ENCODE data around the gene WBP1. TPM values are rescaled to one million over a fixed set of nuclear protein-coding genes. Genes with fewer than 3 reads are reported as not detected.

Gene WBP1
- total RNA-seq, 1 experiment from 2014 or later: 66.0 TPM

GRCh38 chr2:74436111-74436805 lies 22.0 kb upstream of the WBP1 start:
- ATAC-seq: no peak
- POLR2A ChIA-PET: no interaction called here

GRCh38 chr2:74436848-74437695 lies 21.2 kb upstream of the WBP1 start:
- Mint-ChIP-seq H3K4me1 (peaks cover 30% of the 10 kb centered on the region), H3K9me3 (no peaks in the 10 kb centered on the region), H3K4me3 (peak overlapping the region; percentile 1), H3K27ac (peak overlapping the region; percentile 66), H3K27me3 (ENCODE audit: low read depth) (no peaks in the 10 kb centered on the region; the same call in 1 of the 2 replicates), H3K36me3 (peaks cover 21% of the 10 kb centered on the region)
- DNase-seq (ENCODE audit: low spot score) (no peak), ATAC-seq (no peak)
- no peak for TF ChIP-seq IRF1 (CRISPR knock-in tag; IDR thresholded peaks at IDR 0.05)
- peak; percentile 69 for TF ChIP-seq PRDM15 (CRISPR knock-in tag; IDR thresholded peaks at IDR 0.05)
- ChIA-PET CTCF (interaction anchor here (0.9 kb wide), 1 partner anchor 103 kb away, joined by 4 read pairs; no protein-coding TSS in a partner anchor), POLR2A (no interaction called here)

More at GRCh38 chr2:74436111-74436805, 22.0 kb upstream of the WBP1 start:
- no peak overlapping the region; the same call in 1 of the 2 replicates for H3K27ac Mint-ChIP-seq
- H3K4me1 Mint-ChIP-seq: peaks cover 30% of the 10 kb centered on the region
- no peak overlapping the region for H3K4me3 Mint-ChIP-seq
- peaks cover 29% of the 10 kb centered on the region for H3K36me3 Mint-ChIP-seq
- CTCF ChIA-PET: interaction anchor here (0.8 to 0.9 kb wide), 2 partner anchors 35 to 102 kb away, joined by 3 to 4 read pairs; no protein-coding TSS in a partner anchor
- H3K27me3 Mint-ChIP-seq (ENCODE audit: low read depth): no peaks in the 10 kb centered on the region; the same call in 1 of the 2 replicates
- TF ChIP-seq PRRX2 (CRISPR knock-in tag; IDR thresholded peaks at IDR 0.05) (no peak), ZNF138 (CRISPR knock-in tag; conservative IDR thresholded peaks at IDR 0.05) (no peak), ATF3 (CRISPR knock-in tag; conservative IDR thresholded peaks at IDR 0.05) (no peak), E2F4 (CRISPR knock-in tag; IDR thresholded peaks at IDR 0.05; ENCODE audit: borderline replicate concordance, low read depth) (no peak), NR3C1 (CRISPR knock-in tag; conservative IDR thresholded peaks at IDR 0.05; ENCODE audit: low read depth) (no peak), JUN (CRISPR knock-in tag; IDR thresholded peaks at IDR 0.05) (no peak), STAT6 (CRISPR knock-in tag; conservative IDR thresholded peaks at IDR 0.05; ENCODE audit: low read depth) (no peak), ZNF416 (CRISPR knock-in tag; IDR thresholded peaks at IDR 0.05) (no peak), NFYB (CRISPR knock-in tag; conservative IDR thresholded peaks at IDR 0.05; ENCODE audit: low read depth) (no peak), ATF6 (CRISPR knock-in tag; IDR thresholded peaks at IDR 0.05) (no peak), ZBTB21 (CRISPR knock-in tag; IDR thresholded peaks at IDR 0.05; ENCODE audit: borderline replicate concordance) (no peak)
- no peaks in the 10 kb centered on the region for H3K9me3 Mint-ChIP-seq
- no peak for DNase-seq (ENCODE audit: low spot score)
